NCI-H2107 treated with DMSO at 0.1 percent for 48 hours (cell line): ENCODE results near the gene CHCHD4.

Experiments
- DNase-seq: peaks from one replicate; lab custom pipeline; 2025; ENCODE audit not compliant: unreplicated experiment; lab: John Stamatoyannopoulos, UW

CHCHD4 gene

DNA sequence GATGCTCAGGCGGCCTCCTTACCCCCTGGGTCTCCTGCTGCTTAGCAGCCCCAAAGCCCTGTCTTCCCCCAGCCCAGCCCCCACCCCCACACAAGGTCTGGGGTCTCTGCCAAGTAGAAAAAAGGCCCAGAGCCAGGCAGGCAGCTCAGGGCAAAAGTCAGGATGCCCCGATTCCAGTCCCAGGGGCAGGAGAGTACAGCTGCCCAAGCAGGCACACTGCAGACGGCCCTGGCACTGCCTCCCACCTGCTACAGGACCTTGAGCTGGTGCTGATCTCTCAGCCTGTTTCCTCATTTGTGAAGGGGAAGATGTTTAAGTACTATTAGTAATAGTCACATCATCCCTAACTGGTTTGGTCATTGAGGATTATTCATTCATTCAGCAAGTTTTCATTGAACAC lies 12.8 kb upstream of the CHCHD4 start:
- DNase-seq, result no peak

DNA sequence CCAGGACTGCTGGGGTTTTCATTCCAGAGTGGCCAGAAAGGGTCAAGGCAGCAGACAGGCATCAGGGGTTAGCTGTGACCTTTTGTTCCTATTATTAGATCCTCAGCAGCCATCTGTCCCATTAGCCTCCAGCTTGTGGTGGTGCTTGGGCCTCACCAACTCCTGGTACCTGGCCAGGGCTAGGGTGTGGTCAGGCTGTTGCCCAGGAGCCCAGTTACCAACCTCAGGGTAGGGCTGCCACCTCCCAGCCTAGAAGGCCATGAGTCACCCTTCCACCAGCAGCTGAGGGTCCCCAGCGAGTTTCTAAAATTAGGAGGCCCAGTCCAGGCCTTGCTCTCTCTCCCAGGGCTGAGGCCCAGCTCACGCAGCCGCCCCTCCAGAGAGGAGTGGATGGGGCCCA lies 12.3 kb upstream of the CHCHD4 start:
- DNase-seq, result no peak

DNA sequence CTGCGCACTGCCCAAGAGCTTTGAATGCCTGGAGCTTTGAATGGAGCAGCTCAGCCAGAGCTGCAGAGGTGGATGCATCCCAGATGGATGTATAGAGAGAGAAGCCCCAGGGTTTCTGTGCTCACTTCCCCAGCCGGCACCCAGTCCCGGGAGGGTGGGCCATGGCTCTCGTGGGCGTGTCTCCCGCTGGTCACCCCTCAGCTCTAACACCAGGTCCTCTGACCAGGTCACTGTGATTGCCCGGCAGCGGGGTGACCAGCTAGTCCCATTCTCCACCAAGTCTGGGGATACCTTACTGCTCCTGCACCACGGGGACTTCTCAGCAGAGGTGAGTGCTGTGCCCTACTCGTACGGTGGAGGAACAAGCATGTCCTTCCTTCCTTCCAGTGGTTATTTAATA lies 10.9 kb upstream of the CHCHD4 start:
- DNase-seq, result no peak

DNA sequence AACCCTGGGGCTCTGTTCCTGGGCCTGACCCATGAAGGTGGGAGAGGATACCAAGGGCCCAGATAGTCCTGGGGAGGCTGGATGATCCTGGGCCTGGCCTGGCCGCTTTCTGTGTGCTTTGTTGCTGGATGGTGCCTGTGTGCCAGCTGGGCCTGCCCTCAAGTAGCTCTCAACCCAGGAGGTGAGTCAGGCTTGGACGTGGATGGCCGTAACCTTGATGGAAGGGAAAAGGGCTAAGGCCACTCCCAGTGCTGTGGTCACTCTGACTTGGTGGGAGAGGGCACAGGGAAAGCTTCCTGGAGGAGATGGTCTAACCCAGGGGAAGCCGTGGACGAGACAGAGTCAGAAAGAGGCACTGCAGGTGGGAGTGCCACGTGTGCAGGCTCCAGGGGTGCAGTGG lies 9.6 kb upstream of the CHCHD4 start:
- no peak for DNase-seq

DNA sequence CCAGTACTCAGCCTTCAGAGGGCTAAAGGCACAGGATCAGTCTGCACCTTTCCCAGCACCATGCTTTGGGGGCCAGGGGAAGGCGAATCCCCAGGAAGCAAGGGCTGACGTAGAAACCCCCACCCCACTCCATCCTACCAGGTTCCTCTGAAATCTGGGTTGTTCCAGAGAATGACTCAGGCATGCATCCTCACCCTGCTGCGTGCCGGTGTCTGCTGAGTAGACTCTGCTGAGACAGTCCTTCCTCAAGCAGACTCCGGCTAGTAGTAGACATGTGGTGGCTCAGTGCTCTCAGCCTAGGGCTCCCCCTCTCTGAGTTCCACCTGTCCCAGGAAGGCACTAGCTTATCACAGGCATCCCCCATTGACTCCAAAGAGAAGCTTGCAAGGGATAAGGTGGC lies 9.2 kb upstream of the CHCHD4 start:
- DNase-seq, result no peak

DNA sequence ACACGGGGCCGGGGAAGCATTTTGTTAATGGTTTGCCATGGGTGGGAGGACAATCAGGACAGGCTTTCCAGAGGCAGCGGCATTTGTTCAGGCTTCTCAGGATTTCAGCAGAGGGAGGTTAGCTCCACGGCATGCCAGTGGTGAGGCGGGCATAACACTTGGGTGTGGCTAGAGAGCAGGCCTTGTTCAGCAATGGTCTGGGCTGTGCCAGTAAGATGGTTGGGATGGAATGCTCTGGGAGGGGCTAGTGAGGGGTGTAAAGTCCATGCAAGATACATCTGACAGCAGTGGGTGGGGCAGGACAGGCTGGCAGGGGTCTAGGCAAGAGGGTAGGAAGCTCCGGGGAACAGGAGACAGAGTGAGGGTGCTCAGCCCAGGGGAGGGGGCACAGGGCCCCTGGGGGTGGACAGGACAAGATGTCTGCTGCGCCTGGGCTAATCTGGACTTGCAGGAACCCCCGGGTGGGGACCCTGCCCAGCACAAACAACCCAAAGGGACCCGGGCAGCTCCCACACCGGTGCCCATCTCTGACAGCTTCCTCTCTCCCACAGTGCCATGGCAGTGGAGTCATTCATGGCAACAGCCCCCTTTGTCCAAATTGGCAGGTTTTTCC lies 8.6 kb upstream of the CHCHD4 start:
- DNase-seq, result no peak

DNA sequence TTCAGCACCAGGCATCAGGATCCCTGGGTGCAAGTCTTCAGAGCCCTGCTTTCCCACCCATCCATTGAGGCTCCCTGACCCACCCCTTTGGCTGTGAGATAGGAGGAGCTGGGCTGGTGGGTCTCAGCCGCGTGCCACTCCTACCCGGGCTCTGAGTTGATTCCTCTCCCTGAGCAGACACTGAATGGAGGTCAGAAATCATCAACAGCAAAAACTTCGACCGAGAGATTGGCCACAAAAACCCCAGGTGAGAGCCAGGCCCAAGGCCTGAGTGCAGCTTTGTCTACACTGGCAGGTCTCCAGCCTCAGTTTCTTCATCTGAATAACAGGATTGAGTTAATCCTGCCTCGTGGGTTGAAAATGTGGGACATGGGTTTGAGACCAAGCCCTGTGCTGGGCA lies 8.0 kb upstream of the CHCHD4 start:
- no peak for DNase-seq

DNA sequence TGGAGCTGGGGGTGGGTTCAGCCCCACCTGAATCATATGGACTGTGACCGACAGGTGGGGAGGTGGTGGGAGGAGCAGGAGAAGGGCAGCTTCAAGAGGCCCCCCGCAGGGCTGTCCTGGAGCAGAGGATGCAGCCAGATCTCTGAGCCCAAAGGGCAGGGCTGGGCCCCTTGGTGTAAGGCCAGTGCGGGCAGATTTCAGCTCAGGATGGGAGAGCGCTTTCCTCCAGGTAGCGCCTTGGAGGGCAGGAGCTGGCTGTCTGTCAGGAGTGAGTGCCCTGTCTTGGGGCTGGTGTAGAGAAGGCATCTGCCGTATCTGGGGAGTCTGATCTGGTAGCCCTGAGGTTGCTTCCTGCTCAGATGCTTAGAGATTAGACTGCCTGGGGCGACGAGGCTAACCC lies 7.5 kb upstream of the CHCHD4 start:
- DNase-seq, result no peak

DNA sequence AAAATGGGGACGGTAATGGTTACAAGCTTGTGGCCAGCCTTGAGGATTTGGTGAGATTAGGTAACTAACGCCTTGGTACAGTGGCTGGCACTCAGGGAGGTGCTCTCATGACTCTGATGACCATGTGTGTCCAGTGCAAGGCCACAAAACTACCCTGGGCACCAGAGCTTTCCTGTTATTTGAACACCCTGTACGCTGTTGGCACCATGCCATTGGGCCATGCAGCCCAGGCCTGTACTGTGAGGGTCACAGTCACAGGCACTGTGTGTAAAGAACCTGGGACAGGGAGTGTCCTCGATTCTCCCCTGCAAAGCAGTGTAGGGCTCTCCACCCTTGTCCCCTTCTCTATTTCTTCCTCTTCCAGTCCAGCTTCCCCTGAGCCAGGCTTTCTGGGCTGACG lies 6.5 kb upstream of the CHCHD4 start:
- DNase-seq, result no peak

DNA sequence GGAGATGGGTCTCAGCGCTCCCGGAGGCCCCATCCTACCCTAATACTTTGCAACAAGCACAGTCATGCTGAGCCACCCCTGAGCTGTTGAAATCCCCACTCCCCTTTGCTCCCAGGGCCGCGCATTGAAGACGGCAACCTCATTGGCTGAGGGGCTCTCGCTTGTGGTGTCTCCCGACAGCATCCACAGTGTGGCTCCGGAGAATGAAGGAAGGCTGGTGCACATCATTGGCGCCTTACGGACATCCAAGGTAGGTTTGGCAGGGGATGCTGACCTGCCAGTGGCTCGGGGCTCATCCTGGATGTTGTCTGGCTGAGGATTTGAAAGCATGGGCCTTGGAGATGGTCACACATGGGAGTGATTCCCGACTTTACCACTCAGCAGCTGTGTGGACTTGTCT lies 6.0 kb upstream of the CHCHD4 start:
- DNase-seq, result no peak

DNA sequence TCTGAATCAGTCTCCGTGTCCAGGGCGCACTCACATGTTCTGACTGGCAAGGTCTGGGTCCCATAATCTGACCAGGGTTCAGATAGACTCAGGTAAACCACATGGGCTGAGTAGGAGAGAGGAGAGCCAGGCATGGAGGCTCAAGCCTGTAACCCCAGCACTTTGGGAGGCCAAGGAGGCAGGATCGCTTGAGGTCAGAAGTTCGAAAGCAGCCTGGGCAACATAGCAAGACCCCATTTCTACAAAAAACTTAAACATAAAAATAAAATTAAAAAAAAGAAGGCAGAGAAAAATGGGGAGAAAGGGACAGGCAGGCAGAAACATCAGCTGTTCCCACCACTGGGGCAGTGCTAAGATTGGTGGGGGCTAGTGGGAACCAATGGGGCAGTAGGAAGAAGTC lies 5.6 kb upstream of the CHCHD4 start:
- no peak for DNase-seq

DNA sequence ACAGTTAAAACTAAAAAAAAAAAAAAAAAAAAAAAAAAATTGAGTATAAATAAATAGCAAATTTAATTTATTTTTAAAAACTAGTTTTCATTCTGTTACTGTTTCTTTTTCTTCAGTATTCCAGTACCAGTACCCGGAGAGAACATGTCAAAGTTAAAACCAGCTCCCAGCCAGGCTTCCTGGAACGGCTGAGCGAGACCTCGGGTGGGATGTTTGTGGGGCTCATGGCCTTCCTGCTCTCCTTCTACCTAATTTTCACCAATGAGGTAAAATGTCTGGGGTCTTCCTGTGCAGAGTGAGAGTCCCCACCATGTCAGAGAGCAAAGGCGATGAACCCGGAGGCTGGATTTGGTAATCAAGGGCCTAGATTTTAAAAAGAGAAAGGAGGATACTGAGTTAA lies 4.6 kb upstream of the CHCHD4 start:
- no peak for DNase-seq

DNA sequence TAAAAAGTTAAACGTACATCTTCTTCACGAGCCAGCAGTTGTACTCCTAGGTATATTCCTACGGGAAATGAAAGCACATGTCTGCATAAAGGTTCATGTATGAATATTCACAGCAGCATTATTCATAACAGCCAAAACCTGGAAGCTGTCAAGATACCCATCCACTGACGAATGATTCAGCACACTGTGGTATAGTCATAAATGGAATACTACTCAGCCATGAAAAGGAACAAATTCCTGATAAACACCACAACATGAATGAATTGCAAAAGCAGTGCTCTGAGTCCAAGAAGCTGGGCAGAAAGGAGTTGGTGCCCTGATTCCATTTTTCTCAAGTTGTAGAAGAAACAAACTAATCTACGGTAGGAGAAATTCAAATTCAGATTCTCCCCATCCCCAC lies 4.1 kb upstream of the CHCHD4 start:
- no peak for DNase-seq

DNA sequence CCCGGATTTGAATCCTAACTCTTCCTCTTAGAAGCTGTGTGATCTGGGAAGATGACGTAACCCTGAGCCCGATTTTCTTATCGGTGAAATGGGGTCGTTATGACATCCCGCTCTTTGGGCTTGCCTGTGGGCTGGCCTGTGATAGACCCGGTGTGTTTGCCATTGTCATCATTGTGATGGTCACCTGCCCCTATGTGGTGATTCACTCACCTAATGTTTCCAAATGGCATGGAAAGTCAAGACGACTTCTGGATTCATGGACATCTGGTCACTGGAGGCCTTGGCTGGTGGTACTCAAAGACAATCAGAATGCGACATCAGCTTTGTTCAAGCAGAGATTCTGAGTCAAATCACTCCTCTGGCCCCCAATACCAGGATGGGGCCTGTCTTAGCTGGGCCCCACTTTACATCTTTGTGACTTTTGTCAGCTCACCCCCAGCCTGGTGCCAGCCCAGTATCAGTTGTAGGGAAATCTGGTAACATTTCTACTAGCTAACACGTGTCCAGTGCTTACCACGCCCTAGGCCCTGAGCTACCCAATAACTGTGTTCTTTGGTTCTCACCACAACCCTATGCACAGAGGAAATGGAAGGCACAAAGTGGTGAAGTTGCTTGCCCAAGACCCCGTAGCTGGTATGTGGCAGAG lies 3.0 kb upstream of the CHCHD4 start:
- DNase-seq, result no peak

DNA sequence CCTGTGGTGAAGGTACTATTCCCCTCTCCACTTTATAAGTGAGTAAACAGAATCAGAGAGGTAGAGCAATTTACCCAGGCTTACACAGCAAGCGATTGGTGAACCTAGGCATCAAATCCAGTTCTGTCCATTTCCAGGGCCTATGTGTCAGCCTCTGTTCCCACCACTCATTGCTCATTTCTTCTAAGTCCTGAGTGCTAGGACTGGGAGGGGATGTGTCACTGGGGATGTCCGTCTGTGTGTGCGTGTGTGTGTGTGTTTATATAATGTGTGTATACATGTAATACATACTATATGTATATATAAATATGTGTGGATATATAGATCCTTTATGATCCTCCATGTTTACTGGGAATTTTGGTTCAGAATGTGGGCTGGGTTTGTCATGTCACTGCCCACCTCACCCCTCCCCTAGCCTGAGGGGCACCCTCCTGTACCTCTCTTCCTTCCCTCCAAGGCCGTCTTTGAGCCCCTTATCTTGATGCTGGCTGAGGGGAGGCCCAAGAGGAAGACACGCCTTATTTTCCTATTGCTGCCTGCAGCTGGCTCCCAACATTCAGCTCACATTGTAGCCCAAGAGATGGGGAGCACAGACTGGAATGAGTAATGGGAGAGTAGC lies 2.3 kb upstream of the CHCHD4 start:
- DNase-seq, result no peak

DNA sequence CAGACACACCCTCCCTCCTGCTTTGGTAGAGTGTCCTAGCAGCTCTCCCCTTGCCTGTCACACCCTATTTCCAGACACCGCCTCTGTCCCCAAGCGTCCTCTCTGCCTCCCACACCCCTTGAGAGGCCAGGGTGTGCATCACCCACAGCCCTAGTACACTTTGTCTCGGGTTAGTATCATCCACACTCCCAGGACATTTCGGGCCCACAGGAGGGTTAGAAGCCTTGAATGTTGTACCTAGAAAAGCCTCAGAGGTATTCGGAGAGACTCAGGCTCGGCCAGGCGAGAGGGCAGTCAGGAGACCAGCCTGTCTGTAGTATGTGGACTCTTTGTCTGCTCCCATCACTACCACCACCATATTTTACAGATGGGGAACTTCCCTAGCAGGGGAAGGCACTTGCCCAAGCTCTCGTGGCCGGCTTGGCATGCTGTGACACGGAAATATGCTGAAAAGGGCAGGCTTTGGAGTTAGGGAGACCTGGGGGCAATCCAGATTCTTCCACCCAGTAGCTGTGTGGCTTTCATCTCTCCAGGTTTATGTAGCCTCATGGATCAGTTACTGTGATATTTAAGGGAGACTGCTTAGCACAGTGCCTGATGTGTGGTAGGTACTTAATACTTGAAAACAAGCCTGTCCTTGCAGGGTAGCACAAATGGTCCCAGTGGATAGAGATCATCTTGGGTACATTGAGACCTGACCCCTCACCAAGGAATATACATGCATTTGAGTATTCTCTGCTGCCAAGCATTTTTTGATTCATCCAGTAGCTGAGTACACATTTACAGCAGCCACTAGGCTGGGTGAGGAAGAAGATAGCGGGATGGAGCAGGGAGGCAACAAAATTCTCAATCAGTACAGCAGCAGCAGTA lies 1.6 kb upstream of the CHCHD4 start:
- no peak for DNase-seq

DNA sequence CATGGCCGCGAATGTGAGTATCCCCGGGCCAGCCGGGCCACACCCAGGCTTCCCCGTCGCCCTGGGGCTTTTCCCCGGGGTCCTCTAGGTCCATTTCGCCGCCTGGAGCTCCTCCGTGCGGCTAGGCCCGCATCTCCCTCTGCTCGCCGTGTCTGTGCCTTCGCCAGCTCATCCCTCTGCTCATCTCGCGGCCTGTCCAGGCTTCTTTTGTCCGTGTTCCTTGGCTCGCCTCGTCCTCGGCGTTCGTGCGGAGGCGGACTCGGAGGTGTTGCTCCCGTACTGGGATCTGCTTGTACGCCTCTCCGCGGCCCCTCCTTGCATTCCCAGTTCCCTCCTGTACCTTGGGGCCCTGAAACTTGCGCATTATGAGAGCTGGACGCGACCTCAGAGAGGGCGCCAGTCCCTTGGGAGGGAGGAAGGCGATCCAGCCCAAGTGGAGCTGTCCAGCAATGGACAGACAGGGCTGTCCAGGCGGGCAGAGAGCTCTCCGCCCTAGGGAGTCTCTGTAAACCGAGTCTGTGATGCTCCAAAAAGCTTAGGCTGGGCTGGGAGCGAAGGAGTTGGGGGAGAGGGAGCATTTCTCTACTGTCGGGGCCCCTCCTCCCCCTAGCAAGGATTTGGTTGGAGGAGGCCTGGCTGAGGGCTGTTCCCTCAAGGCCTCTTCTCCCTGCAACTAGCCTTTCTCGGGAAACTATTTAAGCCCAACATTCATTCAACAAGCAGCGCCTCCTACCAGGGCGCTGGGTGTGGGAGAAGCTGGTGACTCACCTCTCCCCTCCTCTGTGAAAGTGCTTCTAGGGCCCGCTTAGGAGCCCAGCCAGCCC lies 735 bp upstream of the CHCHD4 start:
- peak; percentile 3 for DNase-seq

DNA sequence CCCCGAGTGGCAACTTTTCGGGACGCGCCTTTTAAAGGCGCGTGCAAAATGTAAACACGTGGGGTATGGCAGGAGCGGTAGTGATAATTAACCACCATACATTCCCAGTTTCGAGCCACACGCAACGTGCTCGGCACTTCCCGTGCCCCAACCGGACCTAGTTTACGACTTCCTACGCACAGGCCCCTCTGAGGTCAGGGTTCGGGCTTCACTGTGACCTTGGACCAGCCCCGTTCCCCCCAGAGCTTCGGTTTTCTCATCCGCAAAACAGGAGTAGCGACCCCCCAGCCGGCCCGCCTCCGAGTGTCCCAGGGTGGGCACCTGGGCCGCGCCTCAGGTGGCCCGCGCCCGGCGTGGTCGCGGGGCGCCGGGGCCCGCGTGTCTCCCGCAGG lies 451 bp downstream of the CHCHD4 start:
- no peak for DNase-seq

DNA sequence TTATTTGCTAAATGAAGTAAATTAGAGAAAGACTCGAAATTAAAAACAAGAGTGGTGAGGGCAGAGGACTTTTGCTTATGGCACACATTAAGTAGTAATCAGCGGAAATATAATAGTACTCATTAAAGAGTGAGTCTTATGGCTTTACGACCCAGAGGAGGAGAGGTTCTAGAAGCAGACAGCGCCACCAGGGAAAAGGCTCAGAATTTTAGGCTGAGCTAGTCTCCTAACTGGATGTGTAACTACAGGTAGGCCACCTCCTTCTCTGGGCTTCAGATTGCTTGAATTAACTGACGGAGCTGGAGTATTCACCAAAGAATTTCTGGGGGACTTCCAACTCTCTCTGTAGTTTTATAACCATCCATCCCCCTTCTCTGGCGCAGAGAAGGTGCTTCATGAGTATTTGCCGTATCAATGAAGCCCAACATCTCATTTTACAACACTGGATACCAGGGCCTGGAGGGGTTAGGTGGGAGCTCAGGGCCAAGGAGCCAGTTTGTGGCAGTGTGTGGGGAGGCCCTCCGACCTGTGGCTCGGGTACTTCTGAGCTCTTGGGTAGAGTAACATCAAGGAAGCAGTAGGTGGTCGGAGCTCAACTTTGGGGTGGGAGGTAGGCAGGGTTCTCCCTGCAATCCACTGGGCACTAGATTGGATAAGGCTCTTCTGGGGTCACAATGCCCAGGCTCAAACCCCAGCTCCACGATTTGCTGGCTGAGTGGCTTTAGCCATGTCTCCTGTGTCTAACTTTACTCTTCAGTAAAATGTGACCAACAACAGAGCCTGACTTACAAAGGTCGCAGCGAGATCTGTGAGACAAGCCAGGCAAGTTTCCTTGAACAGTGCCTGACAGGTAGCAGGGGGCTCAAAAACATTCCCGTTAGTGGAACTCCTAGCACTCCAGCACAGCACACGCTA lies 1.1 kb downstream of the CHCHD4 start:
- DNase-seq, result no peak

DNA sequence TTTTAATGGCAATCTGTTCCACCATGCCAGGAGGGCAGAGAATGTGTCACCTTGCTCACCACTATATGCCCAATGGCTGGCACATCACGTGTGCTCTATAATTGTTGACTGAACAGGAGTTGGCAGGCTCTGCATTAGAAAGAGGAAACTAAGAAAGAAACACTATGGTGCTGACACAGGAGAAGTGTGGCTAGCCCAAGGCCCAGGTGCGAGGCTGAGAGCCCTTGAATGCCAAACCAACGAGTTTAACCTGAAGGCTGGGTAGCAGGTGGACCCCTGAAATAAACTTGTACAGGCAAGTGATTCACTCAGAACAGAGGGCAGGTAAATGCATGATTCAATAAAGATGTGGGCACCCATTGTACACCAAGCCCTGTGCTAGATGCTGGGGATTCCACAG lies 2.4 kb downstream of the CHCHD4 start:
- DNase-seq, result no peak
